SHP77 (cell line): ENCODE measurements around the gene SLC4A5.

Source experiments
- DNase-seq, 2 experiments: peaks; one replicate each; lab custom pipeline; 2025; lab: John Stamatoyannopoulos, UW

SLC4A5 gene

GRCh38 chr2:74314107-74314506, 29.1 kb downstream of the SLC4A5 start:
- no peak for DNase-seq

DNA sequence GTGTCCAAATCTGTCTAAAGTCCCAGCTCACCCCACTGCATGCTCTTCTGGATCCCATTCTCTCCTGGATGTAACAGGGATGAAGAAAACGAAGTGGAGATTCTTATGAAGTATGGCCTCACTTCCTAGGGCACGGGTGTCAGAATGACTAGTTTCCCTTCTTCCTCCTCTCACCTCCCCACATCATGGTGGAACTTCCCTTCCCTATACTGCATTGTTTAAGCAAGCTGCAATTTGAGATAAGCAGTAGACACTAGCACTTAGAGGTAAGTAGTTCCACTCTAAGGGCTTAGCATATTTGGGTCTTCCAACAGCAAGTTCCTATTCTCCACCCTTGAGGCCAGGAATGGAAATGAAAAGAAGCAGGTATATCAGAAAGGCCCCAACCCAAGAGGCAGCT, 29.7 kb downstream of the SLC4A5 start:
- no peak for DNase-seq

DNA sequence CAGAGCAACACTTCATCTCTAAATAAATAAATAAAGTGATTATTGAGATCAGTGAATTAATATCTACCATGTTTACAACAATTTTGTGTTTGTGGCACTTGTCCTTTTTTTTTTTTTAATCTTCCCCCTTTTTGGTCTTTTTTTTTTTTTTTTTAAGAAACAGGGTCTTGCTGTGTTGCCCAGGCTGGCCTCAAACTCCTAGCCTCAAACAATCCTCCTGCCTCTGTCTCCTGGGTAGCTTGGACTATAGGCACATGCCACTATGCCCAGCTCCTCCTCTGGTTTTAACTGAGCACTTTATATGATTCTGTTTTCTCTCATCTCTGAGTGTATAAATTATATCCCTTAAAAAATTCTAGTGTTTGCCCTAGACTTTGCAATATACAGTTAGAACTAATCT, 30.3 kb downstream of the SLC4A5 start:
- DNase-seq: no peak

- no peak for DNase-seq
Measured at GRCh38 chr2:74307720-74308119, 35.5 kb downstream of the SLC4A5 start.

DNA sequence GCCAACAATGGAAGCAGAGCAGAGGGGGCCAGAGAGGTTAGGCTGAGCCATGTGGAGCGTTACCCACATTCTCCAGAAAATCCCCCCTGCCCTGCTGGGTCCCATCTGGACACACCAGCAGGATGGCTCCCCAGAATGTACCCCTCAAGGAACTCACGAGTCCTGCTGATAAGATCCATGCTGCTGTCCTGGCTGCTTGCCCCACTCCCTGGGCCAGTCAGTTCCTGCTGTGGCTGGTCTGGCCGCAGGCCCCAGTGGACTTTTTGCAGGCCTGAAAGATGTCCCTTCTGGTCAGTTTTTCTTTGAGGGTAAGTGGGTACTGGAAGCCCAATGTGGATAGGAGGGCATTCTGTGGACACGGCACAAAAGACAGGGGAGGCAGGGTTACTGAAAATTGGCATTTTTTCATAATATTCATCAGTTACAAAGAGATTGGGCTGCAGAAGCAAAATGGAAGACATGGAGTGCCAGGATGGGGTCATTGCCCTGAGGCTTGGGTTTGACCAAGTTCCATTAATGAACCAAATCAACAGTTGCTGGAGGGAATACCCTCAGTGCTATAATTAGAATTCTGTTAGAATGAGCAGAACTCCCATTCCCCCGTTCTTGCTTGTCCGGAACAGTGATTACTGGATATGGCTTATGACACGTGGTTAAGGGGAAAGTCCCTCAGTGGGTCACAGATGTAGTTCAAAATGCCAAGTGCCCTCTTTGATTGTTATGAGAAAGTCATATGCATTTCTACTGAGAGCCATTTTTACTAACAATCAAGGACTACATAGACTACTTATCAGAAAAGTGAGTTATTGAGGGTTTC, 38.7 kb downstream of the SLC4A5 start:
- no peak for DNase-seq

- no peak for DNase-seq
Measured at GRCh38 chr2:74302865-74303264, 40.4 kb downstream of the SLC4A5 start.

GRCh38 chr2:74301262-74301661, 42.0 kb downstream of the SLC4A5 start:
- DNase-seq: no peak

DNA sequence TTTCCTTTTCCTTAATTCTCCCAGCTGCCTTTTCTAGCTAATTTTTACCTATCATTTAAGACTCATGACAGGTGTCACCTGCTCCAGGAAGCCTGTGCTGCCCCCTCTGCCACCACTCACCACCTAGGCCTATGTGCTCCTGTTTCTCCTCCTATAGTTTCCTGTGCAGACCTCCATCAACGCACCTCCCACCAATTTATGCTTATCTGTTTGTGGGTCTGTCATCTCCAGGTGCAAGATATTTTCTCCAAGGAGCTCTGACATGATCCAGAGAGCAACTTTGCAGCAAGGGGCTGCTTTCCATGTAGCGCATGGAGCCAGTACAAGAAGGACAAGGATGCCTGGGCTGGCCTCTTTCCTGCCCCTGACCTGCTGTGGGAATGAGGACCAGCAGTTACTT, 42.7 kb downstream of the SLC4A5 start:
- no peak for DNase-seq

- no peak for DNase-seq
Measured at GRCh38 chr2:74297950-74298349, 45.3 kb downstream of the SLC4A5 start.

DNA sequence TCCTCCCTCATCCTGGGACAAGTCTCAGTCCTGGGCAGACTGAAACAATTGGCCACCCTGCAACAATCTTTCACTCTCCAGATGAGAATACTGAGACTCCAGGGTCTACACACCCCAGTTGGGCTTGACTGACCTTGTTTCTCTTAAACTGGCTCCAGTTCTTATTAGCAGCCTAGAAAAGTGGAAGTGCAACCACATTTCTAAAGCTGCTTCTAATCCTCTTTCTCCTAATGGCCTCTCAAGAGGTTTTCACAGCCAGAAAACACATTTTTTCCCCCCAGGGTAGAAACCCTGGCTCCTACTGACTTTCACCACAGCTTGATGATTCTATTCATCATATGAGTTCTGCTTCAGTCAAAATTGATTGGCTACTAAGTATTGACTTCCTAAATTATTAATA, 45.8 kb downstream of the SLC4A5 start:
- DNase-seq: no peak

DNA sequence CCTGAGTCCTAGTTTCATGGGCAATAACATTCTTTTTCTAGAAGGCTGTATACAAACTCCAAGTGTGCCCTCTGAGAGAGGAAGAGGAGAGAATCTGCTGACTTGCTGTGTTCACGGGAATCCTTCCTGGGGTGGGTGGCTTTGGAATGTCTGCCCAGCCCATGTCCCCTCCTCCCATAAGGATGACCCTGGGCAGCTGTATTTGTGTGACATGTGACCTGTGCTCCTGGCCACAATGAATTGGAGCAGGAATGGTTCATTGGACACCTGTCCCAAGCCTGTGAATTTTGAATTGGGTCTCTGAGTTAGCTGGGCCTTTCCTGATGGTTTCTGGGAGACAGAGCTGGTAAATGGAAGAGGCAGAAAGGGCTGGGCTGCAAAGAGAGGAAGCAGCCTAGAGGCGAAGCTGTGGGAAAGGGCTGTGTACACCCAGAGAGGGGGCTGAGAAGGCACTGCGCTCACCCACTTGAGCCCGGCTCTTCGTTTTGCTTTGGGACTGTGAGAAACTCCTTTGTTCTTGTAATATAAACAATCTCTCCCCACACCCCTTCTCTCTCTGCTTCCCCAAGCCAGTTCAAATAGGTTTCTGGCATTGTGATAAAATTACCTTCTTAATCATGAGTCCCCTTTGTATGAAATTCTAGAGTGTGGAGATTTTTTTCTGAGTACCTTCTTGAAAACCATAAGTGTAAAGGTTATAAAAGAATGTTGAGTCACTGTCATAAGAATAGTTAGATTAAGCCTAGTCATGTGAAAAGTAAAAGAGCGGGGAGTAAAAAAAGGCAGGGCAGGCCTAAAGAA, 49.8 kb downstream of the SLC4A5 start:
- DNase-seq: no peak

DNA sequence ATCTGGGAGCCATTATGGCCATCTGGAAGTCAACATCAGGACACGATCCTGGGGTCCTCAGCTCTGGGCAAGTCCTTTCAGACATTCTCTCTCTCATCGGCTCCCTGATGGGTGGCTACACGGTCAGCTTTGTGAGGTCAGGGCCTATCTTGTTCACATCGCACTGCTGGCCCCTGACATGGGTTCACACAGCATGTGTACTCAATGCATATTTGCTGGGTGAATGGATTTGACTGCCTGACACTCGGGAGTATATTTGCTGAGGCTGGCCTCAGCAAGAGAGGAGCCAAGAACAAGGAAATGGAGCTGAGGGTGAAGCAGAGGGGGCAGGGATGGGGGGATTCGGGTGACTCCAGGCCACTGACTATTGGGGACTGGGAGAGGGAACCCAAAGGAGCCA, 50.5 kb downstream of the SLC4A5 start:
- no peak for DNase-seq

DNA sequence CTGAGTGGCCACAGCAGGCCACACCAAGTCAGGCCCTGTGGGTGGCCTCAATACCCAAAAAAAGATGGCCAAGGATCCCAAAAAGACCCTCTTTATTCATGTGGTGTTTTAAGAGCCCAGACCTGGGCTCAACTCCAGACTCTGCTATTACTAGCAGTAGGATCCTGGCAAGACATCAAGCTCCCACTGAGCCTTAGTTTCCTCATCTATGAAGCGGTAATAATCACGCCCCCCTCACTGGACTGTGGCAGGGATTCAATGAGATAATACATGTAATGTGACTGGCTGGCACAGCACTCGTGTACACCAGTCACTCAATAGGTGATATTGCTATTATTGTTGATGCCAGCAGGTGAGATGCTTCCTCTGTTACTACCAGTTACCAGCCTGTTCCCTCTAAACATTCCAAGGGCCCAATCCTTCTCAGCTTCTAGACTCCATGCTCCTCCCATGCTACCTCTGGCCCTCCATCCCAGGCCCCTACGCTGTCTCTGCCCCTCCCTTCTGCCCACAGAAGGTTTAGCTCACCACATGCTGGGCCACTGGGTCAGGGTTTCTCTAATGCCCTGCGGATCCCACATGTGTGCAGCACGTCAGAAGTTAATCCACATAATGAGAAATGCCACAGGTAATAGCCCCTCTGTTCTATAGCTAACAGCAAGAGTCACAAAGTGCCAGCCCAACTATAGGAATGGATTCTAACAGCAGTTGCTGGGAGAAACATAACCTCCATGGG, 51.2 kb downstream of the SLC4A5 start:
- DNase-seq: no peak

DNA sequence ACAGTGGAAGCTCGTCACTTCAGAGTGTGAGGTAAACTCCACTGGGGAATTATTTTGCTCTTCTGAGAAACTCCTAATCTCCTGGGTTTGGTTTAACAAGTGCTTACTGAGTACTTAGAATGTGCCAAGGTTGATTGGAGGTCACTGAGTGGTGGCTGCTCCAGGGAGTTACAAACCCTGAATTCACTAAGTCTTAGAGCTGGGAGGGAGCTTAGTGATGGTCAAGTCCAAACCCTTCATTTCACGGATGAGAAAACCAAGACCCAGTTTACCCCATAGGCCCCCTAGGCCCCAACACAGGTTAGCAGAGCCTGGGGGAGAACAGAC, 52.0 kb downstream of the SLC4A5 start:
- DNase-seq: no peak

- DNase-seq: no peak
Measured at GRCh38 chr2:74290466-74291217, 52.6 kb downstream of the SLC4A5 start.

GRCh38 chr2:74290066-74290465, 53.1 kb downstream of the SLC4A5 start:
- DNase-seq: no peak

DNA sequence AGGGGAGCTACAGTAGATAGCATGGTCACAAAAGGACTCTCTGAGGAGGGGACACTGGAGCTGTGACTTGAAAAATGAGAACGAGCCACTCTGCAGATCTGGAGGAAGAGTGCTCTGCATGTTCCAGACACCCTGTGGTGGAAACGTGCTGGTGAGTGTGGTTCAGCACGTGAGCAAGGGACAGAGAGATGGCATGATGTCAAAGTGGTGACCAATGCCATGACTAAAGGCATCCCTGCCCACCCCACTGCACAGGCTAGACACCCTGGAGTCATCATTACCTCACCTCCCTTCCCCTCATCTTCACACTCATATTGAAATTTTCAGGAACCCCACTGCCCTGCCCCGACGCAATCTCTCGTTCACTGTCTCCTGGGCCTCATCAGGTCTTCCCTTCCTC, 56.5 kb downstream of the SLC4A5 start:
- DNase-seq: no peak

- no peak for DNase-seq
Measured at GRCh38 chr2:74281141-74281975, 61.9 kb downstream of the SLC4A5 start.

- DNase-seq: no peak
Measured at GRCh38 chr2:74278694-74279093, 64.5 kb downstream of the SLC4A5 start.

GRCh38 chr2:74278176-74278575, 65.0 kb downstream of the SLC4A5 start:
- DNase-seq: no peak

DNA sequence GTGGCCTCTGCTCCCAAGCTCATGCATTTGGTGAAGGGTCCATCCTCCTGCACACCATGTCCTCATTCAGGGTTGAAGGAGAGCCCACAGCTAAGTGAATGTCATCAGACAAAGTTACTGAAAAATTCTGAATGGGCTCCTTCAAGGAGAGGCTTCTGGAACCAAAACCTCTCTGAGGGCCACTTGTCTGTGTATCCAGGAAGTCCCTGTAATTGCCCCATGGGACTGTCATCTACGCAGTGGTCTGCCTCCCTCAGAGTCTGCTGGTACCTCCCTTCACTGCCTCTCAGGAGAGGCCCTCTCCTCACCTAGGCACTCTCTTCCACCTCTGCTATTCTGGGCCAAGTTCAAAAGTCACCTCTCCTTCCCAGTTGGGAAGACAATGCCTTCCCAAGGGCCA, 68.0 kb downstream of the SLC4A5 start:
- no peak for DNase-seq
